Measurements from ENCODE around the gene ZNF560. TPM values are rescaled to one million over a fixed set of nuclear protein-coding genes. Genes with fewer than 3 reads are reported as not detected.
A peak's percentile ranks its signal among the peaks of the same experiment; 100 is the strongest.

Gene ZNF560
- total RNA-seq, 2 experiments from 2014 or later, result 0.11 to 0.16 TPM

DNA sequence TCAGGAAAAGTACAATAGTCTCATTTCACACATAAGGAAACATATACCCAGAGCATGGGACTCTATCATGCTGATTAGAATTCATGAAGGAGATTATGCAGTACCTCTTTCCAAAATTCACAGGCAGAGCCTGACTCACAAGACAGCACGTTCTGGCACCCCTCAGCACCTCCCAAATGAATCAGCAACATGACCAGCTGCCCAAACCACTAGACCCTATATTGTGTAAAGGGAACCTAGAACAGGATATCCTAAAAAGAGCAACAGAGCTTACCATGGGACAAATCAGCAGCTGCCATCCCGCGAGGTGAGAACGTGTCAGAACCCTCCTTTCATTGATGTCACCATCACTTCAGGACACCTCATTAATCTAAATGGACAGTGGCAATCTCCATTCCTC is 37.5 kb upstream of the ZNF560 start:
- Mint-ChIP-seq H3K4me3 (no peak overlapping the region), H3K27me3 (no peaks in the 10 kb centered on the region), H3K9me3 (peaks cover 52% of the 10 kb centered on the region), H3K4me1 (ENCODE audit: low read depth) (peaks cover 14% of the 10 kb centered on the region), H3K27ac (no peak overlapping the region), H3K36me3 (ENCODE audit: low read depth) (peaks cover 82% of the 10 kb centered on the region)
- no peak for ATAC-seq
- no peak for DNase-seq
- ChIA-PET POLR2A (interaction anchor here (0.6 kb wide), 1 partner anchor 232 kb away, joined by 4 read pairs; no protein-coding TSS in a partner anchor), CTCF (no interaction called here)
- TF ChIP-seq CTCF (IDR thresholded peaks at IDR 0.05), result no peak
- intact Hi-C loops (cut with micrococcal nuclease), result no loop called here

GRCh38 chr19:9531933-9532332 is 33.5 kb upstream of the ZNF560 start:
- Mint-ChIP-seq H3K4me1 (ENCODE audit: low read depth) (peaks cover 2% of the 10 kb centered on the region), H3K27ac (no peak overlapping the region), H3K27me3 (no peaks in the 10 kb centered on the region), H3K9me3 (peaks cover 69% of the 10 kb centered on the region), H3K36me3 (ENCODE audit: low read depth) (peaks cover 95% of the 10 kb centered on the region), H3K4me3 (no peak overlapping the region)
- POLR2A ChIA-PET, result no interaction called here
- CTCF ChIA-PET, result no interaction called here
- intact Hi-C loops (cut with micrococcal nuclease), result no loop called here
- TF ChIP-seq CTCF (IDR thresholded peaks at IDR 0.05), result no peak
- peak; percentile 27 for ATAC-seq
- DNase-seq, result no peak

- Mint-ChIP-seq H3K36me3 (ENCODE audit: low read depth) (peaks cover 89% of the 10 kb centered on the region), H3K27ac (no peak overlapping the region), H3K27me3 (no peaks in the 10 kb centered on the region), H3K4me1 (ENCODE audit: low read depth) (no peaks in the 10 kb centered on the region), H3K9me3 (peaks cover 71% of the 10 kb centered on the region), H3K4me3 (no peak overlapping the region)
- intact Hi-C loops (cut with micrococcal nuclease), result no loop called here
- POLR2A ChIA-PET, result no interaction called here
- no peak for DNase-seq
- no peak for TF ChIP-seq CTCF (IDR thresholded peaks at IDR 0.05)
- ATAC-seq, result no peak
- CTCF ChIA-PET, result no interaction called here
Measured at GRCh38 chr19:9528757-9529336, 30.4 kb upstream of the ZNF560 start.

GRCh38 chr19:9523885-9524474 is 25.6 kb upstream of the ZNF560 start:
- Mint-ChIP-seq H3K9me3 (peaks cover 61% of the 10 kb centered on the region), H3K36me3 (ENCODE audit: low read depth) (peaks cover 66% of the 10 kb centered on the region), H3K4me1 (ENCODE audit: low read depth) (no peaks in the 10 kb centered on the region), H3K4me3 (no peak overlapping the region), H3K27me3 (no peaks in the 10 kb centered on the region), H3K27ac (no peak overlapping the region)
- TF ChIP-seq CTCF (IDR thresholded peaks at IDR 0.05), result no peak
- intact Hi-C loops (cut with micrococcal nuclease), result no loop called here
- ChIA-PET POLR2A (no interaction called here), CTCF (no interaction called here)
- ATAC-seq, result no peak
- DNase-seq, result no peak

DNA sequence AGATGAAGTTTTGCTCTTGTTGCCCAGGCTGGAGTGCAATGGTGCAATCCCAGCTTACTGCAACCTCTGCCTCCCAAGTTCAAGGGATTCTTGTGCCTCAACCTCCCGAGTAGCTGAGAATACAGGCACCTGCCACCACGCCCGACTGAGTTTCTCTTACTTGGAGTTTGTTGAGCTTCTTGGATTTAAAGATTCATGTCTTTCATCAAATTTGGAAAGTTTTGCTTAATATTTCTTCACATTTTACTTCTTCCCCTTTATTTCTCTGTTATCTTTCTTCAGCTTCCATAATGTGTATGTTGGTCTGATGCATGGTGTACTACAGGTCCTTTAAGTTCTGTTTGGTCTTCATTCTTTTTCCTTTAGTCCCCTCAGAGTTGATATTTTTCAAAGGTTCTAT is 8.9 kb upstream of the ZNF560 start:
- Mint-ChIP-seq H3K27me3 (no peaks in the 10 kb centered on the region), H3K27ac (no peak overlapping the region), H3K9me3 (peaks cover 42% of the 10 kb centered on the region), H3K4me3 (no peak overlapping the region), H3K4me1 (ENCODE audit: low read depth) (no peaks in the 10 kb centered on the region), H3K36me3 (ENCODE audit: low read depth) (peaks cover 17% of the 10 kb centered on the region)
- intact Hi-C loops (cut with micrococcal nuclease), result no loop called here
- no peak for ATAC-seq
- ChIA-PET CTCF (no interaction called here), POLR2A (no interaction called here)
- no peak for DNase-seq
- no peak for TF ChIP-seq CTCF (IDR thresholded peaks at IDR 0.05)
